K562 (cell line): Measurements from ENCODE around the gene EMP2. TPM values are rescaled to one million over a fixed set of nuclear protein-coding genes. Genes with fewer than 3 reads are reported as not detected.
A peak's percentile ranks its signal among the peaks of the same experiment; 100 is the strongest.

Source experiments
- GTF2E2 ChIP-seq: fragments of 200-800 bp; sonication (Bioruptor generic); IDR thresholded peaks from 2 replicates; pipeline ENCODE4 v1.6.1; 2016; ENCODE audit warnings: missing genetic modification characterization, missing compliant biosample characterization
- MNT ChIP-seq, 2 experiments: fragments of 450-650 bp; conservative IDR thresholded peaks; 2 replicates each; pipeline ENCODE4 v1.6.1; 2017; ENCODE audit warnings: mild to moderate bottlenecking in 2 of 2, moderate library complexity in 2 of 2
- PBX2 ChIP-seq, 2 experiments: IDR thresholded peaks in 1 of 2; conservative IDR thresholded peaks in 1 of 2; 2 replicates each; pipeline ENCODE4 v1.6.1; 2016; ENCODE audit warnings: low read depth in 2 of 2, mild to moderate bottlenecking in 1 of 2, missing compliant biosample characterization in 1 of 2, missing genetic modification characterization in 1 of 2, moderate library complexity in 1 of 2
- PCBP1 ChIP-seq: fragments of 200-400 bp; formaldehyde crosslinking; IDR thresholded peaks from 2 replicates; pipeline ENCODE4 v1.6.1; 2018; ENCODE audit warnings: mild to moderate bottlenecking, low read depth, low read length; ENCODE audit not compliant: poor library complexity, severe bottlenecking
- POLR3A ChIP-seq: IDR thresholded peaks from 2 replicates; pipeline ENCODE4 v1.6.1; 2011; ENCODE audit warnings: borderline replicate concordance, mild to moderate bottlenecking, moderate library complexity; ENCODE audit not compliant: insufficient read length, insufficient read depth; ENCODE audit errors: extremely low read depth
- PRDM10 ChIP-seq: fragments of 450-650 bp; IDR thresholded peaks from 2 replicates; pipeline ENCODE4 v1.6.1; 2018; ENCODE audit not compliant: partially characterized antibody
- RBFOX2 ChIP-seq: fragments of 200-400 bp; formaldehyde crosslinking; IDR thresholded peaks from 2 replicates; pipeline ENCODE4 v1.6.1; 2017; ENCODE audit warnings: low read depth, mild to moderate bottlenecking, low read length, moderate library complexity
- SPI1 ChIP-seq: IDR thresholded peaks from 2 replicates; pipeline ENCODE4 v1.6.1; 2011; ENCODE audit warnings: low read depth, low read length, control low read depth, borderline replicate concordance
- TGIF2 ChIP-seq: sonication (generic); formaldehyde crosslinking; IDR thresholded peaks from 2 replicates; pipeline ENCODE4 v1.8.1; 2022; ENCODE audit warnings: mild to moderate bottlenecking, missing genetic modification reagents, moderate library complexity
- ZBTB49 ChIP-seq: sonication (generic); formaldehyde crosslinking; IDR thresholded peaks from 2 replicates; pipeline ENCODE4 v1.8.0; 2022; ENCODE audit warnings: missing genetic modification reagents, mild to moderate bottlenecking, borderline replicate concordance
- ZFP91 ChIP-seq: sonication (generic); formaldehyde crosslinking; IDR thresholded peaks from 2 replicates; pipeline ENCODE4 v1.8.0; 2022; ENCODE audit warnings: mild to moderate bottlenecking, missing genetic modification reagents
- ZNF232 ChIP-seq: sonication (generic); formaldehyde crosslinking; IDR thresholded peaks from 2 replicates; pipeline ENCODE4 v1.8.0; 2022; ENCODE audit warnings: mild to moderate bottlenecking, missing genetic modification reagents
- polyA plus RNA-seq, 8 experiments: library from polyadenylated mRNA; depleted of rRNA in 4 of 8; stranded (reverse) in 5 of 8; unstranded in 3 of 8; fragments of >200 nt; fragmentation: Nextera tagmentation in 2 of 8; fragmentation: Illumina TruSeq in 1 of 8; extraction: Ambion mirVana in 2 of 8; extraction: Trizol in 1 of 8; gene quantifications; 2 replicates each; pipeline versions ENCODE4 v1.2.1 to v1.2.3, GENCODE V29; 2011 to 2014; ENCODE audit warnings: inconsistent platforms in 1 of 8, missing spikeins in 1 of 8
- total RNA-seq, 7 experiments: library from RNA; depleted of rRNA in 6 of 7; stranded (reverse); fragments of >200 nt in 6 of 7; fragmentation: Illumina TruSeq in 2 of 7; extraction: Trizol in 2 of 7; gene quantifications; 2 replicates each; pipeline versions ENCODE4 v1.2.1 to v1.2.3, GENCODE V29; 2011 to 2021; ENCODE audit warnings: low replicate concordance in 1 of 7

EMP2 gene
- total and polyA plus RNA-seq, 9 of the 15 experiments (the other 6 are each of a cell fraction or from before 2014, with no cell fraction given), result 0.73 to 6.2 (median 3.1) TPM

GRCh38 chr16:10579965-10580882 is at the start of gene EMP2 (continued):
- TF ChIP-seq PRDM10 (no peak), ZNF232 (CRISPR knock-in tag) (no peak), ZBTB49 (CRISPR knock-in tag) (no peak), TGIF2 (CRISPR knock-in tag) (no peak), MNT (conservative IDR thresholded peaks at IDR 0.05) (no peak), ZFP91 (CRISPR knock-in tag) (no peak), POLR3A (no peak), RBFOX2 (peak; percentile 72), GTF2E2 (tag) (no peak), PCBP1 (peak; percentile 85), SPI1 (no peak), PBX2 (CRISPR knock-in tag; IDR thresholded peaks at IDR 0.05; ENCODE audit: low read depth) (no peak), PBX2 (tag; conservative IDR thresholded peaks at IDR 0.05; ENCODE audit: low read depth) (no peak)
